Hepatocyte (in vitro differentiated cells): ENCODE data around the gene HRH2. TPM values are rescaled to one million over a fixed set of nuclear protein-coding genes. Genes with fewer than 3 reads are reported as not detected.
"Not testable (repeated sequence)": the region's sequence is repeated elsewhere in the genome, so short reads cannot be mapped to it uniquely, and the experiment has no call there.

Source experiments
- DNase-seq: peaks from one replicate; pipeline ENCODE4 v3.0.0-alpha.2; 2016; ENCODE audit warnings: low spot score
- H2AFZ ChIP-seq: fragments of 200-600 bp; sonication (generic); 2 replicates; pipeline ENCODE4 v1.6.0; 2016; ENCODE audit warnings: antibody characterized with exemption, mild to moderate bottlenecking
- H3K27ac ChIP-seq: fragments of 200-600 bp; sonication (generic); 2 replicates; pipeline ENCODE4 v1.5.1; 2016; ENCODE audit warnings: mild to moderate bottlenecking
- H3K27me3 ChIP-seq: fragments of 200-600 bp; sonication (generic); 2 replicates; pipeline ENCODE4 v1.6.1; 2016
- H3K36me3 ChIP-seq: fragments of 200-600 bp; sonication (generic); replicated peaks from 2 replicates; pipeline ENCODE4 v1.5.1; 2016; ENCODE audit warnings: low read depth; ENCODE audit not compliant: insufficient read depth
- H3K4me1 ChIP-seq: fragments of 200-600 bp; sonication (generic); 2 replicates; pipeline ENCODE4 v1.5.1; 2016; ENCODE audit warnings: mild to moderate bottlenecking, moderate library complexity; ENCODE audit not compliant: insufficient read depth
- H3K4me2 ChIP-seq: fragments of 200-600 bp; sonication (generic); 2 replicates; pipeline ENCODE4 v1.6.0; 2016
- H3K4me3 ChIP-seq: fragments of 200-600 bp; sonication (generic); 2 replicates; pipeline ENCODE4 v1.5.1; 2016; ENCODE audit warnings: mild to moderate bottlenecking
- H3K79me2 ChIP-seq: fragments of 200-600 bp; sonication (generic); 2 replicates; pipeline ENCODE4 v1.6.0; 2017; ENCODE audit warnings: mild to moderate bottlenecking
- H3K9me2 ChIP-seq: fragments of 200-600 bp; sonication (generic); replicated peaks from 2 replicates; pipeline ENCODE4 v1.6.0; 2017; ENCODE audit warnings: mild to moderate bottlenecking; ENCODE audit not compliant: insufficient read depth
- H3K9me3 ChIP-seq: fragments of 200-600 bp; sonication (generic); 2 replicates; pipeline ENCODE4 v1.5.1; 2016; ENCODE audit warnings: low read depth, mild to moderate bottlenecking
- H4K20me1 ChIP-seq: fragments of 200-600 bp; sonication (generic); 2 replicates; pipeline ENCODE4 v1.6.0; 2016; ENCODE audit warnings: mild to moderate bottlenecking; ENCODE audit not compliant: insufficient read depth, poor library complexity, severe bottlenecking
- CTCF ChIP-seq: fragments of 200-600 bp; sonication (generic); IDR thresholded peaks from 2 replicates; pipeline ENCODE4 v1.5.1; 2016; ENCODE audit warnings: antibody characterized with exemption, mild to moderate bottlenecking; ENCODE audit not compliant: poor library complexity
- EZH2 ChIP-seq: fragments of 200-600 bp; sonication (generic); IDR thresholded peaks from 2 replicates; pipeline ENCODE4 v1.6.1; 2016; ENCODE audit warnings: antibody characterized with exemption, mild to moderate bottlenecking, borderline replicate concordance
- EZH2phosphoT487 ChIP-seq: fragments of 200-600 bp; sonication (generic); IDR thresholded peaks from one replicate; pipeline ENCODE4 v1.6.1; 2018; ENCODE audit warnings: antibody characterized with exemption, mild to moderate bottlenecking, low read depth, moderate library complexity; ENCODE audit not compliant: unreplicated experiment, severe bottlenecking
- WGBS: methylation state at CpG from one replicate; pipeline ENCODE4 v1.1.6; 2016; ENCODE audit warnings: low lambda C conversion rate; ENCODE audit errors: missing lambda C conversion rate; 5-methylcytosine and 5-hydroxymethylcytosine counted together
- polyA plus RNA-seq: library from polyadenylated mRNA; unstranded; fragments of >200 nt; fragmentation: Nextera tagmentation; extraction: Ambion mirVana; gene quantifications from 2 replicates; pipeline ENCODE4 v1.2.1, GENCODE V29; 2016
- small RNA-seq: library from RNA; depleted of rRNA; stranded (forward); fragments of <200 nt; gene quantifications from one replicate; pipeline ENCODE3, GENCODE V24; 2014
- total RNA-seq: library from RNA; depleted of rRNA; stranded (reverse); fragments of >200 nt; gene quantifications from 2 replicates; pipeline ENCODE4 v1.2.3, GENCODE V29; 2014

HRH2 gene
- total and polyA plus RNA-seq, 2 experiments from 2014 or later = 2.2 to 2.5 TPM

GRCh38 chr5:175753536-175754402 is 95.9 kb downstream of the HRH2 start:
- no peaks in the 10 kb centered on the region for H3K4me1 ChIP-seq
- H3K9me2 ChIP-seq = no peaks in the 10 kb centered on the region
- no peaks in the 10 kb centered on the region for H4K20me1 ChIP-seq
- WGBS = 82% methylated on average over 19 of the region's 19 CpGs
- H3K4me3 ChIP-seq = no peak overlapping the region
- H3K9me3 ChIP-seq = no peaks in the 10 kb centered on the region
- H3K27me3 ChIP-seq = peaks cover 12% of the 10 kb centered on the region
- no peaks in the 10 kb centered on the region for H3K79me2 ChIP-seq
- DNase-seq = no peak
- TF ChIP-seq EZH2phosphoT487 (no peak), CTCF (no peak), EZH2 (no peak)
- H3K36me3 ChIP-seq = no peaks in the 10 kb centered on the region
- no peak overlapping the region for H3K4me2 ChIP-seq
- H3K27ac ChIP-seq = no peak overlapping the region
- no peak overlapping the region for H2AFZ ChIP-seq

GRCh38 chr5:175759991-175760390 is 102.1 kb downstream of the HRH2 start:
- H4K20me1 ChIP-seq, DNase-seq, H3K4me2 ChIP-seq, H3K9me3 ChIP-seq, H3K4me1 ChIP-seq, H3K27me3 ChIP-seq, H3K9me2 ChIP-seq, H3K4me3 ChIP-seq, H2AFZ ChIP-seq, H3K27ac ChIP-seq, H3K36me3 ChIP-seq, H3K79me2 ChIP-seq: not testable (repeated sequence)
- WGBS = 60% methylated on average over 1 of the region's 1 CpG

Small RNAs within 50 kb of the gene (small RNA-seq; reads per million reads assigned to genes)
- gene RN7SKP148 = not detected
- gene RNU6-226P = not detected

Other genes starting within 250 kb of the HRH2 start
- 0.80 and 1.2 TPM in 2 replicates for gene DRD1, start 213.9 kb upstream of the HRH2 start, total RNA-seq
- gene DRD1, start 213.9 kb upstream of the HRH2 start, polyA plus RNA-seq = 0.25 and 0.33 TPM in 2 replicates
- 82.4 and 110 TPM in 2 replicates for gene SFXN1, start 179.5 kb upstream of the HRH2 start, total RNA-seq
- gene SFXN1, start 179.5 kb upstream of the HRH2 start, polyA plus RNA-seq = 57.0 and 60.0 TPM in 2 replicates
- gene CPLX2, start 213.5 kb downstream of the HRH2 start, total RNA-seq = 0.10 and 0.32 TPM in 2 replicates
- gene CPLX2, start 213.5 kb downstream of the HRH2 start, polyA plus RNA-seq = 0.33 and 0.41 TPM in 2 replicates